ENCODE data around the gene C10orf53.

C10orf53 gene

DNA sequence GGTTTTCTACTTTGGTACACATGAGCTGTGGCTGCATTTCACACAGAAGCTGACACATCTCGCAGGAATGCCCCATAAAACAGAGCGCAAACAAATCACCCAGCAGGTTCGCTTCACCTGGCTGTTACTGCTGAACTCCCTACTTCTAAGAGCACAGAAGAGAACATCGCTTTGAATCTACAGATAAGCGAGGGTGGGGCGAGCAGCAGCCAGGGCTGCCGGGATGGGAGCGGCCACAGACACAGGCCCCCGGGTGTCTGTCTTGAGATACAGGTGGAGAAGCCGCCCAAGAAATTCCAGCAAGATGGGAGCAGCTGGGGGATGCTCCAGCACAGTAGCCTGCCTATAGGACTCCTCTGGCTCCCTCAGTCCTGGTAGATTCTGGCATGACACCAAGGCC, 55.2 kb downstream of the C10orf53 start:
- Histone ChIP-seq H3K4me3 (ENCODE audit: low read length) (no peak overlapping the region), H3K27me3 (ENCODE audit: control insufficient read depth, insufficient read depth, low read length) (no peaks in the 10 kb centered on the region), H3K36me3 (ENCODE audit: insufficient read depth, low read length) (no peaks in the 10 kb centered on the region), H3K9ac (ENCODE audit: low read depth, low read length) (no peak overlapping the region), H3K9me3 (replicated peaks; ENCODE audit: low read length) (no peaks in the 10 kb centered on the region), H3K4me1 (ENCODE audit: control insufficient read depth, insufficient read depth, low read length) (no peaks in the 10 kb centered on the region), H3K4me2 (ENCODE audit: low read length) (no peak overlapping the region)

DNA sequence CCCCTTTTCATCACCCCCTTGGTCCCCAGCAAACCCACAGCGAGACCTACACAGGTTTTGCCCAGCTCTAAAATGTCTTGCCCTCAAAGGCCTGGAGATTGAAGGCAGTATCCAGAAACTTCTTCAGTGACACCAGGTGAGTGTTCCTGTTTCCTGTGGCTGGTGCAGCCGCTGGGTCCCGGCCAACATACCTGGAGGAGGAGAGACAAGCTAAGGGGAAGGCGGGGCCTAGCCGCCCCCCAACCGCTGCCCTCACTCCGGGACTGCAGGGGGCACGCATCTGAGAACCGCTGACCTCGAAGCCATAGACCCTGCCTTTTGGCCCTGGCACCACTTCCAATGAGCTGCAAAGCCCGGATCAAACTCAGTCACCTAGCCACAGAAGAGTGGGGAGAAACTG, 55.7 kb downstream of the C10orf53 start:
- H3K9me3 ChIP-seq (replicated peaks; ENCODE audit: low read length) = no peaks in the 10 kb centered on the region
- no peak overlapping the region for H3K9ac ChIP-seq (ENCODE audit: low read depth, low read length)
- H3K4me1 ChIP-seq (ENCODE audit: control insufficient read depth, insufficient read depth, low read length) = no peaks in the 10 kb centered on the region
- H3K4me2 ChIP-seq (ENCODE audit: low read length) = no peak overlapping the region
- no peak overlapping the region for H3K4me3 ChIP-seq (ENCODE audit: low read length)
- no peaks in the 10 kb centered on the region for H3K36me3 ChIP-seq (ENCODE audit: insufficient read depth, low read length)
- H3K27me3 ChIP-seq (ENCODE audit: control insufficient read depth, insufficient read depth, low read length) = no peaks in the 10 kb centered on the region

DNA sequence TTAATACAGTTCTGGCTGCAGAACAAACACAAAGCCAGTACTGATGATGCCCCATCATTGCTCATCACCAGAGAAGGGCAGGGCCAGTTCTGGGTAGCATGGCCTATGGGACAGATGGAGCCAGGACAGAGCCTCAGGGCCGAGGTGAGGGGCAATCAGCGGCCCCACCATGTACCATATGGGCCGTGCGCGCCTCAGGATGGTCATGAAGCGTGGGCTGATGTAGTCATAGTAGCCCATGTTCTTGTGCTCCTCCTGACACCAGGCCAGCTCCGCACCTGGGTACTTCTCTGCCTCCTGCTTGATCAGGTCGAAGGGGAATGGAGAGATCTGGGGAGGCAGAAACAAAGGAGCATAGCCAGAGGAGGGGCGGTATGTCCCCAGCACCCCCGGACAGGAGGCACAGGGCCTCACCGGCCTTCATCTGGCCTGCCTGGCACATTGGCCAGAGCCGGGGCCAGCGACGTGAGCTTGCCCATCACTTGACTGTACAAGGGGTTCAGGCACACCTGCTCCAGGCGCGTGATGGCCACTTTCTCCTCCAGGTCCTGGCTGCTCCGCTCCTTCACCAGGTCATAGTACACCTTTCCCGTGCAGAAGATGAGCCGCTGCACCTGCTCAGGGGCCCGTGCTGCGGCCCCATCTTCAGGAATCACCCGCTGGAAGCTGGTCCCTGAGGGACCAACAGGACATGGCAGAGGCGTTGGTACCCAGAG, 56.6 kb downstream of the C10orf53 start:
- Histone ChIP-seq H3K36me3 (ENCODE audit: insufficient read depth, low read length) (no peaks in the 10 kb centered on the region), H3K27me3 (ENCODE audit: control insufficient read depth, insufficient read depth, low read length) (no peaks in the 10 kb centered on the region), H3K9me3 (replicated peaks; ENCODE audit: low read length) (no peaks in the 10 kb centered on the region), H3K4me3 (ENCODE audit: low read length) (no peak overlapping the region), H3K4me1 (ENCODE audit: control insufficient read depth, insufficient read depth, low read length) (no peaks in the 10 kb centered on the region), H3K4me2 (ENCODE audit: low read length) (no peak overlapping the region), H3K9ac (ENCODE audit: low read depth, low read length) (no peak overlapping the region)

DNA sequence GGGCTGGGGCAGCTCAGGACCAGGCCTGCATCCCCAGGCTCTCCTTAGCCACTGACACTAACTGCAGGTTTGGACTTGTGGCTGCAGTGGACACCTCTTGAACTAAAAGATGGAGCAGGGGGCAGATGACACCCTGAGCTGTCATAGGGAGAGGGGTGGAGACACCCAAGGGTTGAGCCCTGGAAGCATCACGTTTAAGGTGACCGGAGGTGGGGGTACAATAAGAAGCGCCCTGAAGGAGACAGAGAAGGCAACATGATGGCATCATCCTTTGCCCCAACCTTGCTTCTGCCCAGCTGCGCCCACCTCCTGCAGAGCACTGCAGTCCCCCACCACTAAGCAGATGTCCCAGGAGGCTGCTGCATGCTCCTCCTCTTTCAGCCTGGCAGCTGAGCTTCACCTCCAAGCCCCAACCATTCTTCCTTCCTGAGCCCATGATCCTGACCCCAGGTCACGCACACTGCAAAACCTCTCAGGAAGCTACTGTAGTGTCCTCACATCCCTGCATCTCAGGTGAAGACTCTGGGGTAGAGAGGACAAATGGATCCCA, 57.2 kb downstream of the C10orf53 start:
- Histone ChIP-seq H3K4me1 (ENCODE audit: control insufficient read depth, insufficient read depth, low read length) (no peaks in the 10 kb centered on the region), H3K36me3 (ENCODE audit: insufficient read depth, low read length) (no peaks in the 10 kb centered on the region), H3K4me3 (ENCODE audit: low read length) (no peak overlapping the region), H3K4me2 (ENCODE audit: low read length) (no peak overlapping the region), H3K27me3 (ENCODE audit: control insufficient read depth, insufficient read depth, low read length) (no peaks in the 10 kb centered on the region), H3K9me3 (replicated peaks; ENCODE audit: low read length) (no peaks in the 10 kb centered on the region), H3K9ac (ENCODE audit: low read depth, low read length) (no peak overlapping the region)

DNA sequence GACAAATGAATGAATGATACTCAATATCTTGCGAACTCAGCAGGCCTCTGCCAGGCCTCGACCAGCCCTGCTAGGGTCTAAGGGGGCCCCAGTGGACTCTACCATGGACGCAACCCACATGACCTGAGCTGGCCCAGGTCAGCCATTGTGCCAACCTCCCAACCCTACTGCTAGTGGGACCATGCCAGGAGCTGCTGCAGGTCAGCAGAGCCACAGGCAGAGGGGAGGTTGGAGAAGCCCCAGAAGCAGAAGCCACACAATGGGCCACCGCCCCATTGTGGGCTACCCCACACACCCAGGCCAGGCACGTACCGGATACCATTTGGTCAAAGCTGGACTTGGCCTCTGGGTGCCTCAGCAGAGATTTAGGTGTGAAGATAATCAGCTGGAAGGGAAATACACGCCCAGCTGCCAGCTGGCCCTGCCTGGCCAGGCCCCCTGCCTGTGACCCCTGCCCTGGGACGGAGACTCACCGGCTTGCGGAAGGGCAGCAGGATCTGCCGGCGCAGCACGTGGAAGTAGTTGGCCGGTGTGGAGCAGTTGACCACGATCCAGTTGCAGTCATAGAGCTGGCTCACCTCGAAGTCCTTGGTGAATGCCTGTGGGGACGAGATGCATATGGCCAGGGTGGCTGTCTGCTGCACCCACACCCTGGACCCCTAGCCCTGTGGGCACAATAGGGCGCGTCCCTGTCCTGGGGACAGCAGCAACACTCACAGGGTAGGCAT, 58.2 kb downstream of the C10orf53 start:
- no peak overlapping the region for H3K4me2 ChIP-seq (ENCODE audit: low read length)
- no peak overlapping the region for H3K4me3 ChIP-seq (ENCODE audit: low read length)
- no peak overlapping the region for H3K9ac ChIP-seq (ENCODE audit: low read depth, low read length)
- H3K36me3 ChIP-seq (ENCODE audit: insufficient read depth, low read length) = no peaks in the 10 kb centered on the region
- no peaks in the 10 kb centered on the region for H3K27me3 ChIP-seq (ENCODE audit: control insufficient read depth, insufficient read depth, low read length)
- no peaks in the 10 kb centered on the region for H3K4me1 ChIP-seq (ENCODE audit: control insufficient read depth, insufficient read depth, low read length)
- H3K9me3 ChIP-seq (replicated peaks; ENCODE audit: low read length) = no peaks in the 10 kb centered on the region

DNA sequence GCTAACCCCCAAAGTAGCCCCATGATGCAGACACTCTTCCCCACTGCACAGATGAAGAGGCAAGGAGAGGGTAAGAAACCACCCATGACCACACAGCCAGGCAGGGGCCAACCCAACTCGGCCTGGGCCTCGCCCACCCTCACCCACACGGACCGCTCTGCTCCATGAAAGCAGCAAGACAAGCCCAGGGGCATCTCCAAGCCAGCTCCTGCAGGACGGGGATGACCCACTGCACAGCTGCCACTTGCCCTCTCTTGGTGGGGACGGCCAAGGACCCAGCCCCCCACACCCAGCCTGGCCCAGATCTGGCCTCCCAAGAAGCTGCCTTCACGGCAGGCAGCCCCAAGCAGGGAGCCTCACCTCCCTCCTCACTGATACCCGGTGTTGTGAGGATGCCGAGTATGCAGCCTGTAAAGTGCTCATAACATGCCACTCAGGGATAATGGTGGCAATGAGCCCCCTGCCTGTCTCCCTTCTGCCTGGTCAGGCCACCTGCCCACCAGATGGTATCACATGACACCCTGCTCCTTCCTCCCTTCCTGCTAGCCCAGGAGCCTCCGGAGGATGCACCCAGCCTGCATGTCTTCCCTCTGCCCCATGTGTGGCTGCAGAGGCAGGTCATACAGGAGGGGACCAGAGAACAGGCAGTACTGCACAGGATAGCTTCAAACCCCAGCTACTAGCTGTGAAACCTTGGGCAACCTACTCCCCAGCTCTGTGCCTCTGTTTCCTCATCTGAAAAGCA, 59.3 kb downstream of the C10orf53 start:
- no peak overlapping the region for H3K4me2 ChIP-seq (ENCODE audit: low read length)
- H3K4me1 ChIP-seq (ENCODE audit: control insufficient read depth, insufficient read depth, low read length) = no peaks in the 10 kb centered on the region
- H3K4me3 ChIP-seq (ENCODE audit: low read length) = no peak overlapping the region
- H3K36me3 ChIP-seq (ENCODE audit: insufficient read depth, low read length) = no peaks in the 10 kb centered on the region
- H3K27me3 ChIP-seq (ENCODE audit: control insufficient read depth, insufficient read depth, low read length) = no peaks in the 10 kb centered on the region
- no peaks in the 10 kb centered on the region for H3K9me3 ChIP-seq (replicated peaks; ENCODE audit: low read length)
- H3K9ac ChIP-seq (ENCODE audit: low read depth, low read length) = no peak overlapping the region

DNA sequence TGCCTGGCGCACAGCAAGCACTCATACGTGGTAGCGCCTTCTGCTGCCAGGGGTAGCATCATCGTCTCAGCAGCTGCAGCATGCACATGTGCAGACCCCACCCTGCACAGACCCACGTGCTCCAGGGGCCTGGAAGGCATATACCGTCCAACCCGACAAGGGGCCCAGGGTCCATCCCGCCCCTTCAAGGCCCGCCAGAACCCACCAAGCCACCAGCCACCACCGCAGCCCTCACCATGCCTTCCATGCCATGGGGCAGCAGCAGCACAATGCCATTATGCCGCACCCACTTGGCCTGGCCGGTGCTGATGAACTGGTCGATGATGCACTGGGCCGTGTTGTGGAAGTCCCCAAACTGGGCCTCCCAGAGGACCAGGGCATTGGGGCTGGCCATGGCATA, 60.0 kb downstream of the C10orf53 start:
- no peaks in the 10 kb centered on the region for H3K27me3 ChIP-seq (ENCODE audit: control insufficient read depth, insufficient read depth, low read length)
- H3K4me1 ChIP-seq (ENCODE audit: control insufficient read depth, insufficient read depth, low read length) = no peaks in the 10 kb centered on the region
- H3K4me3 ChIP-seq (ENCODE audit: low read length) = no peak overlapping the region
- no peaks in the 10 kb centered on the region for H3K9me3 ChIP-seq (replicated peaks; ENCODE audit: low read length)
- no peak overlapping the region for H3K4me2 ChIP-seq (ENCODE audit: low read length)
- H3K9ac ChIP-seq (ENCODE audit: low read depth, low read length) = no peak overlapping the region
- H3K36me3 ChIP-seq (ENCODE audit: insufficient read depth, low read length) = no peaks in the 10 kb centered on the region

DNA sequence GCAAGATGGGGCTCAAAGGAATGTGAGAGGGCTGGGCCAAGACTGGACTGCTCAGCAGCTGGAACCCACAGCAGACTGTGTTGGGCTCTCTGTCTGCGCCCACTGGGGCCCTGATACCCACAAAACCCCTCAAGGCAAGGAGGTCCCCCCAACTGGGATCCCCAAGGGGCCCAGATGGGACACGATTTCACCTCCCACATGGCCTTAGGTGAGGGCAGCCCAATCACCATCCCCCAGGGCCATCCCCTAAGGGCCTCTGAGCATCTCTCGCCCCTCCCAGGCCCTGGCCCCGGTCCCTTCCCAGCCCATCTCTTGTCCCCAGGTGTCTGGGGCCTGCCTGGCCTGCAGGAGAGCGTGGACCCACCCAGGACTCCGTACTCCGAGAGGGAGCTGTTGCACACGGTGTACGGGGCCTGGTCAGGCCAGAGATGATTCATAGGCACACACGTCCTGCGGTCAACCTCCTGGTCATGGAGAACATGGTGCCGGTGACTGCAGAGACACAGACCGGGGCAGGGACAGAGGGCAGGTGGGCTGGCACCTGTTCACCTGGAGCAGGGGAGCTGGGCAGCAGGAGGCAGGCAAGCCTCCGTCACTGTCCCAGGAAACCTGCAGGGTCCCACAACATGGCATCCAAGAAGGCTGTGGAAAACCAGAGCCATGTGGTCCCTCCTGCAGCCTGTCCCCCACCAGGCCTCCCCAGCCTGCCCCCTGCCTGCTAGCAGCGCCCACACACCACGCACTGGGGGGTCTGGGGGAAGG, 61.1 kb downstream of the C10orf53 start:
- Histone ChIP-seq H3K4me2 (ENCODE audit: low read length) (no peak overlapping the region), H3K27me3 (ENCODE audit: control insufficient read depth, insufficient read depth, low read length) (no peaks in the 10 kb centered on the region), H3K36me3 (ENCODE audit: insufficient read depth, low read length) (no peaks in the 10 kb centered on the region), H3K9me3 (replicated peaks; ENCODE audit: low read length) (no peaks in the 10 kb centered on the region), H3K4me1 (ENCODE audit: control insufficient read depth, insufficient read depth, low read length) (no peaks in the 10 kb centered on the region), H3K9ac (ENCODE audit: low read depth, low read length) (no peak overlapping the region), H3K4me3 (ENCODE audit: low read length) (no peak overlapping the region)

DNA sequence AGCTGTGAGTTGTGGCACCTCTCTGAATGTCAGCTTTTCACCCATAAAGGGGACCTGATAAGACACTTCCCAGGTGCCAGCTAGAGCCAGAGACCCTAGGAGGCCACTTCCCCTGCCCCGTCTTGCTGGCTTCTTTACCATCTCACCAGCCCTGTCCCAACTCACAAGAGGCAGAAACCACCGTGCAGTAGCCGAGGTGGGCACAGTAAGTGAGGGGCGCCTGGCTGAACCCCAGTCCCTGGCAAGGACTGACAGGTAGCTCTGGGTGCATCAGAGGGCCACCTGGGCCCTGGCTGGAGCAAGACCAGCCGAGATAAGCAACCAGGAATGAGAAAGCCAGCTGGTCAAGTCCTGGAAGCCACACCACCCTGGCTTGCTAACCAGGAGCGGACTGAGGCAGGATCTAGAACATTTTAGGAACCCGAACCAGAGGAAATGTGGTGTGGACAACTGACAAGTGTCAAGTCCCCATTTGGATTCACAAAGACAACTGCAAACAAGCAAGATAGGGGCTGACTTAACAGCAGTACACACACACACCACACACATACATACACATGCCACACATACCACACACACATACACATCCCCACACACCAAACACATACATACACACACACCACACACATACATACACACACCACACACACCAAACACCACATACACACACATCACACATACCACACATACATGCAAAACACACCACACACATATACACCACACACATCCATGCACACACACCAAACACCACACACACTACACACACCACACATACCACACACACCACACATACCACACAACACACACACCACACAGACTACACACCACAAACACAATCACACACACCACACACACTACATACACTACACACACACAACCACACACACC, 61.9 kb downstream of the C10orf53 start:
- H3K27me3 ChIP-seq (ENCODE audit: control insufficient read depth, insufficient read depth, low read length) = no peaks in the 10 kb centered on the region
- H3K36me3 ChIP-seq (ENCODE audit: insufficient read depth, low read length) = no peaks in the 10 kb centered on the region
- no peaks in the 10 kb centered on the region for H3K4me1 ChIP-seq (ENCODE audit: control insufficient read depth, insufficient read depth, low read length)
- no peaks in the 10 kb centered on the region for H3K9me3 ChIP-seq (replicated peaks; ENCODE audit: low read length)
- no peak overlapping the region for H3K4me2 ChIP-seq (ENCODE audit: low read length)
- H3K4me3 ChIP-seq (ENCODE audit: low read length) = no peak overlapping the region
- no peak overlapping the region for H3K9ac ChIP-seq (ENCODE audit: low read depth, low read length)

DNA sequence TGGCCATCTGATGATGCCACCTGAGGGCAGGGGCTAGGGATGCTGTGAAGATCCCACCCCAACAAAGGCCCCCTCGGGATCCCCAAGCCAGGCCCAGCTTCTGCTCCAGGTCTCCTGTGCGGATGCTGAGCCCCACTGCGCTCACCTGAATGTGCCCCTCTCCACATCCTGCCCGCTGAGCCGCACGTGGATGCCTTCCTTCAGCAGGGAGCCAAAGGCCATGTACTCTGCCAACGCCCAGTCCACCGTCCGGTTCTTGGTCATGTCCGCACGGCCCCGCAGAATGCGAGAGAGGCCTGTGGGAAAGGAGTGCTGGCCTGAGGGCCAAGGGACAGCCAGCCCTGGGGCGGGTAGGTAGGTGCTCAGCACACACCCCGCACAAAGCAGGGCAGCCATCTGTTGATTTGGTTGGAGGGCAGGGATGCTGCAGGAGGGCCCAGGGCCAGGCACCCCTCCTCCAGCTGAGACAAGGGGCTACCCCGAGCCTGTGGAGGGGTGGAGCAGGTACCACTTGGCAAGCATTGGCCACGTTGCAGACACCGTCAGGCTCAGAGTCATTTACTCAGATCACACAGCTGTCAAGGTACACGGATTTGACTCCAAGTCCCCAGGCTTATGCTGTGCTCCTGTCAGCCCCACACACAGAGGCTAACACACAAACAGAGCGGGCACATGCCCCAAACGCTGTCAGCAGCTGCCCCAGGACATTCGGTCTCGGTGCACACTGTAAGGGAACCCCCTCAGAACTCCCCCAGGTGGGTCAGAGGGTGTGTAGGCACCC, 63.4 kb downstream of the C10orf53 start:
- peaks cover 3% of the 10 kb centered on the region for H3K27me3 ChIP-seq (ENCODE audit: control insufficient read depth, insufficient read depth, low read length)
- H3K9me3 ChIP-seq (replicated peaks; ENCODE audit: low read length) = no peaks in the 10 kb centered on the region
- no peaks in the 10 kb centered on the region for H3K36me3 ChIP-seq (ENCODE audit: insufficient read depth, low read length)
- no peak overlapping the region for H3K4me2 ChIP-seq (ENCODE audit: low read length)
- no peak overlapping the region for H3K9ac ChIP-seq (ENCODE audit: low read depth, low read length)
- no peaks in the 10 kb centered on the region for H3K4me1 ChIP-seq (ENCODE audit: control insufficient read depth, insufficient read depth, low read length)
- no peak overlapping the region for H3K4me3 ChIP-seq (ENCODE audit: low read length)

Measured in skeletal muscle satellite cell (primary cell).